Bronchial epithelial cell (primary cell): Measurements from ENCODE around the gene MAP3K20. TPM values are rescaled to one million over a fixed set of nuclear protein-coding genes. Genes with fewer than 3 reads are reported as not detected.

Experiments
- DNase-seq: peaks from one replicate; pipeline ENCODE4 v3.0.0-alpha.2; 2010; ENCODE audit warnings: low read depth
- FAIRE-seq: peaks from 2 replicates; lab custom pipeline; 2011; peaks lifted over from hg19 to GRCh38; lab: Jason Lieb, UNC
- H3K27me3 ChIP-seq: 2 replicates; pipeline ENCODE4 v1.5.1; 2011; ENCODE audit warnings: low read length; ENCODE audit not compliant: control insufficient read depth, insufficient read depth
- H3K36me3 ChIP-seq: 2 replicates; pipeline ENCODE4 v1.5.1; 2011; ENCODE audit warnings: low read length; ENCODE audit not compliant: control insufficient read depth, insufficient read depth
- H3K4me3 ChIP-seq: 2 replicates; pipeline ENCODE4 v1.5.1; 2011; ENCODE audit warnings: mild to moderate bottlenecking, low read depth, low read length, control low read depth
- total RNA-seq: library from RNA; depleted of rRNA; stranded (reverse); fragments of >200 nt; gene quantifications from 2 replicates; pipeline ENCODE4 v1.2.1, GENCODE V29; 2014
- TF ChIP-seq, protein P1 (sequence below): IDR thresholded peaks from 2 replicates; pipeline ENCODE4 v1.5.1; 2011; ENCODE audit warnings: mild to moderate bottlenecking, moderate library complexity, low read length, control low read depth, inconsistent platforms; ENCODE audit not compliant: insufficient read depth, severe bottlenecking

Gene MAP3K20
- total RNA-seq, 1 donor from 2014 or later: 43.2 TPM

DNA sequence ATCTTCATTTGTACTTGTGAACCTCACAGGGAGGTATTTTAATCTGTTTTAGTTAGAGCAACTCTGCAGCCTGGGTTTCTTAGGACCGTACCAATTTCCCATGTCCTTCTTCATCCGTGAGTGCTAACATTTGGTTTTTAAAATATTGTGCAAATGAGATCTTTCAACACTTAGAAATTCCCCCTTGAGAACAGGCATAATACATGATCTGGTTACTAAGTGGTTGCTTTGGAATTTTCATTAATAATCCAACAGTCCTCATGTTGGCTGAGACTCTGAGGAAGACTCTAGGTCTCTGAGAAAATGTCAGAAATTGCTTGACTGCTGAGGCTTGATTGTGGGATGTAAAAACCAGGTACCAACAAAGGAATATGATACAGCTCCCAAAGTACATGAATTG lies 153.4 kb downstream of the MAP3K20 start:
- FAIRE-seq (no peak), DNase-seq (no peak)
- TF ChIP-seq, protein P1, sequence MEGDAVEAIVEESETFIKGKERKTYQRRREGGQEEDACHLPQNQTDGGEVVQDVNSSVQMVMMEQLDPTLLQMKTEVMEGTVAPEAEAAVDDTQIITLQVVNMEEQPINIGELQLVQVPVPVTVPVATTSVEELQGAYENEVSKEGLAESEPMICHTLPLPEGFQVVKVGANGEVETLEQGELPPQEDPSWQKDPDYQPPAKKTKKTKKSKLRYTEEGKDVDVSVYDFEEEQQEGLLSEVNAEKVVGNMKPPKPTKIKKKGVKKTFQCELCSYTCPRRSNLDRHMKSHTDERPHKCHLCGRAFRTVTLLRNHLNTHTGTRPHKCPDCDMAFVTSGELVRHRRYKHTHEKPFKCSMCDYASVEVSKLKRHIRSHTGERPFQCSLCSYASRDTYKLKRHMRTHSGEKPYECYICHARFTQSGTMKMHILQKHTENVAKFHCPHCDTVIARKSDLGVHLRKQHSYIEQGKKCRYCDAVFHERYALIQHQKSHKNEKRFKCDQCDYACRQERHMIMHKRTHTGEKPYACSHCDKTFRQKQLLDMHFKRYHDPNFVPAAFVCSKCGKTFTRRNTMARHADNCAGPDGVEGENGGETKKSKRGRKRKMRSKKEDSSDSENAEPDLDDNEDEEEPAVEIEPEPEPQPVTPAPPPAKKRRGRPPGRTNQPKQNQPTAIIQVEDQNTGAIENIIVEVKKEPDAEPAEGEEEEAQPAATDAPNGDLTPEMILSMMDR: no peak
- Histone ChIP-seq H3K36me3 (no peaks in the 10 kb centered on the region), H3K27me3 (no peaks in the 10 kb centered on the region), H3K4me3 (no peak overlapping the region)

DNA sequence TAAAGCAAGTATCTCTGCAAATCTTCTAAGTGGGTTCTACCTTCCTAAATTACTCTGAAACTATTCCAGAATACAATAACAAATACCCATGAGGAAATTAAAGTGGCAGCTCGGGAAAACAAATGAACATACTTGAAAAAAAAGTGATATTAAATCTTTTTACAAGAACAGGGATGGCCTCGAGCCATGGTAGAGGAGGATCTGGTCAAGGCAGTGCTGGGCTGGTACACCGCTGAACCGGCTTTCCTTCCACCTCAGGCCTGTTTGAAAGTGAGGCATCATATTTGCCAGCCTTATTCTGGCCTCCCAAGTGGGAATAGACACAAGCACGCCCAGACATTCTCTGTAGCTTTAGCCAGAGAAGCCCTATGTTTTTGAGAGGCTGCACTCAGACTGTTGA lies 154.5 kb downstream of the MAP3K20 start:
- Histone ChIP-seq H3K27me3 (no peaks in the 10 kb centered on the region), H3K36me3 (no peaks in the 10 kb centered on the region), H3K4me3 (no peak overlapping the region)
- FAIRE-seq (no peak), DNase-seq (no peak)
- TF ChIP-seq, protein P1: no peak

DNA sequence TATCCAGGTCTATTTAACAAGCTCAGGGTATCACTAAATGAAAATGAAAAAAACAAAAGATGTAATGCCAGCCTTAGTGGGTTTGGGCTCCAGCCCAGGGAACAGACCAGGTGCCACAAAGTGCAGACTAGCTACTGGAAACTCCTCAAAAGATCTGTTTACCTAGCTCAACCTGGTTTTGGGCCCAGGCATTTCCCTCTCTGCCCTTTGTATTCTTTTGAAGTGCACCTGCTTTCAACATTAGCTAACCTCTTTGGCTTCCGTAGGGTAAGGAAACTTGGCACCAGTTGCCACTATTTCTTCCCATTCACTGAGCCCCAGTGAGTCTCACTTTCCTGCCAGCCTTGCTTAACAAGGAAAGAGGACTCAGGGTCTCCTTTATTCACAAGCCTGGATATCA lies 155.4 kb downstream of the MAP3K20 start:
- Histone ChIP-seq H3K27me3 (no peaks in the 10 kb centered on the region), H3K4me3 (no peak overlapping the region), H3K36me3 (no peaks in the 10 kb centered on the region)
- DNase-seq (no peak), FAIRE-seq (no peak)
- TF ChIP-seq, protein P1: no peak

DNA sequence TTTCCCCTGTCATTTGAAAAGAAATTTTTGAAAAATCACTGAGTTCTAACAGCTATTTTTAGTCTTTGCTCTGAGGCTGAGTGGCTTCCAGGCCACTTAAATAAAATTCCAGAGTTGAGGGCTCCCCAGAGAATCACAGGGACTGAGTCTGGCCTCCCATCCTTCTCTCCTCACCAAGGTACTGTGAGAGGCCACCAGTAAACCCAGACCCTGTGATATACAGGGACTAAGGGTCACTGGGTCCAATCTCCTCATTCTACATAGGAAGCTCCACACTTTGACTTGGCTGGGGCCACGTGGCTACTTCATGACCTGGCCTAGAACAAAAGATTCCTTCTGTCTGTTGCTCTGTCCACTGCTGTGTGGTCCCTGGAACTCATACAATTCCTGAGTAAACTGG lies 155.8 kb downstream of the MAP3K20 start:
- DNase-seq (no peak), FAIRE-seq (no peak)
- no peaks in the 10 kb centered on the region for H3K27me3 ChIP-seq
- TF ChIP-seq, protein P1: no peak
- H3K36me3 ChIP-seq: no peaks in the 10 kb centered on the region
- no peak overlapping the region for H3K4me3 ChIP-seq

DNA sequence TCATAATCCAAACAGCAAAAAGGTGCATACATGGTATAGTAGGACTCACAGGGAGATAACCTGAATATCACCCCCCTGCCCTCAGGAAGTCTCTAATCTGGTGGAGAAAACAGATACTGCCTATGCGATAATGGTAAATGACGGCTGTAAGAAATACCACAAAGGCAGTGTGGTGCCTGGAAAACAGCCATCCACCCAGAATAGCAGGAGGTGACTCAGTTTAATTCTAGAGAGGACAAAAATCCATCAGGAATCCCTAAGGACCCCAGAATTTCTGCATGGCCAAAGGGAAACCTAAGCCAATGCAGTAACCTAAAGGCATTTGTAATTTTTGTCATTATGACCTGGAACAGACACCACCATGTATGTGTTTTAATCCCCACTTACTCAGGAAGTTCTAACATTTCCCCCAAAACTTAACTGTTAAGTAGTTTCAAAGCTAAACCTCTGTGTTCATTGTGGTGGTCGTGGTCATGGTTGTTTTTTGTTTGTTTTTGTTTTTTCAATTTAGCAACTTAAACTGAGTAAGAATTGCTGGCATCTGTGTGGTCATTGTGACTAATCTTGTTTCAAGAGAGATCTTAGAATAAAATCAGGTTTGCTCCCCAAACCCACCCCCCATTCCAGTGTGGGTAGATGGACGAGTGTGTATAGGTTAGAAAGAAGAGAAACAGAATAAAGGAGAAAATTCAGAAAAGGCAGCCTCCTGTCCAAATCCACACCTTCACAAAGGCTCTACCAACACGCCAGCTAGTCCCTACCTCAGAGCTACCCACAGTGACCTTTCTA lies 157.5 kb downstream of the MAP3K20 start:
- Histone ChIP-seq H3K4me3 (no peak overlapping the region), H3K36me3 (no peaks in the 10 kb centered on the region), H3K27me3 (no peaks in the 10 kb centered on the region)
- DNase-seq: no peak
- FAIRE-seq: no peak
- TF ChIP-seq, protein P1: no peak
